Measurements from ENCODE around the gene RGMB. TPM values are rescaled to one million over a fixed set of nuclear protein-coding genes. Genes with fewer than 3 reads are reported as not detected.

Gene RGMB
- total RNA-seq, 5 donors from 2014 or later (not counting 1 experiment from before 2014, with no cell fraction given): 14.6 to 22.8 (median 16.8) TPM

Other genes starting within 250 kb of the RGMB start
- gene CHD1, start 155.3 kb downstream of the RGMB start, total RNA-seq: 100 to 1,000 TPM in 2 of 5 donors, 10 to 100 TPM in 3; 61.5 to 150 (median 64.9) TPM